RWPE1 (cell line): ENCODE data around the gene TRIAP1.
"Not testable (repeated sequence)": the region's sequence is repeated elsewhere in the genome, so short reads cannot be mapped to it uniquely, and the experiment has no call there.

Experiments
- CTCF ChIA-PET: fragments of 350-600 bp; sonication (Branson Sonifier 250); formaldehyde crosslinking; extraction: SDS; loops from one replicate; lab custom pipeline; 2021; lab: Yijun Ruan, JAX
- POLR2A ChIA-PET: fragments of 400-600 bp; formaldehyde crosslinking; extraction: SDS; loops from one replicate; lab custom pipeline; 2020; ENCODE audit warnings: antibody characterized with exemption; ENCODE audit not compliant: low non-redundant PET; lab: Yijun Ruan, JAX
- DNase-seq: peaks from one replicate; pipeline ENCODE4 v3.0.0; 2012; ENCODE audit warnings: low spot score
- H3K27ac ChIP-seq: fragments of 450-650 bp; 2 replicates; pipeline ENCODE4 v1.5.1; 2017
- CTCF ChIP-seq: fragments of 450-650 bp; conservative IDR thresholded peaks from 2 replicates; pipeline ENCODE4 v1.5.1; 2017; ENCODE audit warnings: low read depth, mild to moderate bottlenecking

The TRIAP1 gene

GRCh38 chr12:120453977-120454376 lies 7.8 kb upstream of the TRIAP1 start:
- POLR2A ChIA-PET: no interaction called here
- DNase-seq: peak; percentile 44
- no peak overlapping the region for H3K27ac ChIP-seq
- TF ChIP-seq CTCF: peak; percentile 69
- CTCF ChIA-PET: interaction anchor here (0.5 to 0.7 kb wide), 2 partner anchors 41 to 120 kb away, joined by 3 read pairs; no protein-coding TSS in a partner anchor

GRCh38 chr12:120453060-120453750 lies 7.0 kb upstream of the TRIAP1 start:
- CTCF ChIA-PET: interaction anchor here (0.5 to 0.6 kb wide), 3 partner anchors 18 to 632 kb away, joined by 3 to 4 read pairs (median 3); no protein-coding TSS in a partner anchor
- POLR2A ChIA-PET: no interaction called here
- TF ChIP-seq CTCF: no peak
- no peak for DNase-seq
- H3K27ac ChIP-seq: no peak overlapping the region

GRCh38 chr12:120452524-120452923 lies 6.3 kb upstream of the TRIAP1 start:
- CTCF ChIA-PET: interaction anchor here (1.0 kb wide), 1 partner anchor 17 kb away, joined by 4 read pairs; the partner anchor contains the start of gene SRSF9
- DNase-seq, H3K27ac ChIP-seq: not testable (repeated sequence)
- POLR2A ChIA-PET: interaction anchor here (0.7 kb wide), 1 partner anchor 516 kb away, joined by 9 read pairs; no protein-coding TSS in a partner anchor

GRCh38 chr12:120447992-120448391 lies 1.8 kb upstream of the TRIAP1 start:
- TF ChIP-seq CTCF: no peak
- ChIA-PET POLR2A (no interaction called here), CTCF (interaction anchor here (0.6 to 0.7 kb wide), 2 partner anchors 21 to 51 kb away, joined by 3 to 4 read pairs; no protein-coding TSS in a partner anchor)
- no peak for DNase-seq
- H3K27ac ChIP-seq: no peak overlapping the region

GRCh38 chr12:120446844-120447178 lies 627 bp upstream of the TRIAP1 start:
- CTCF ChIA-PET: interaction anchor here (0.6 to 0.7 kb wide), 3 partner anchors 10 to 50 kb away, joined by 3 to 5 read pairs (median 3); no protein-coding TSS in a partner anchor
- POLR2A ChIA-PET, DNase-seq: not testable (repeated sequence)
- peak overlapping the region; percentile 87 for H3K27ac ChIP-seq

- no peak overlapping the region; the same call in 1 of the 2 replicates for H3K27ac ChIP-seq
- no peak for TF ChIP-seq CTCF
- ChIA-PET CTCF (interaction anchor here (0.6 to 1.9 kb wide), 3 partner anchors 15 to 692 kb away, joined by 3 to 8 read pairs (median 4); no protein-coding TSS in a partner anchor), POLR2A (no interaction called here)
- DNase-seq: no peak
Measured at GRCh38 chr12:120444676-120445075, 1.5 kb downstream of the TRIAP1 start.

- H3K27ac ChIP-seq: no peak overlapping the region
- peak; percentile 89 for DNase-seq
- ChIA-PET POLR2A (no interaction called here), CTCF (interaction anchor here (0.6 kb wide), 1 partner anchor 135 kb away, joined by 4 read pairs; no protein-coding TSS in a partner anchor)
- peak; percentile 77 for TF ChIP-seq CTCF
Measured at GRCh38 chr12:120439646-120440247, 6.4 kb downstream of the TRIAP1 start.
